ENCODE measurements around the gene CTAGE1.
A peak's percentile ranks its signal among the peaks of the same experiment; 100 is the strongest.
"Not testable (repeated sequence)": the region's sequence is repeated elsewhere in the genome, so short reads cannot be mapped to it uniquely, and the experiment has no call there.

CTAGE1 gene

DNA sequence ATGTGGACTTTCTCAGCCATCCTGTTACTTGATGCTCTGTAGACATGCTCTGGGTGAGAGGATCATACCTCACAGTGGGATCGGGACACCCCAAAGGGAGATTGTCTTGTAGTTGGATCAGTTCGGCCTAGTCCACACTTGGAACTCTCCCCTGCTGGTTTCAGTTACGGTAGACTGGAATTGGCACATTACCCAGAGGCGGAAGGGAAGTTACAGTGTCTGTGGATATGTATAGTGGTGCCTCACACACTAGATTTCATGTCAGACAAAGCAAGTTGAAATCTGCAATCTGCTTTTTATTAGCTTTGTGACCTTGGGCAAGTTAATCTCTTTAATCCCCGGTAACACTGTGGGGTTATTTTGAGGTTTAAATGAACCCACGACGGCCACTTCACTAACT lies 16.2 kb upstream of the CTAGE1 start:
- DNase-seq: no peak

DNA sequence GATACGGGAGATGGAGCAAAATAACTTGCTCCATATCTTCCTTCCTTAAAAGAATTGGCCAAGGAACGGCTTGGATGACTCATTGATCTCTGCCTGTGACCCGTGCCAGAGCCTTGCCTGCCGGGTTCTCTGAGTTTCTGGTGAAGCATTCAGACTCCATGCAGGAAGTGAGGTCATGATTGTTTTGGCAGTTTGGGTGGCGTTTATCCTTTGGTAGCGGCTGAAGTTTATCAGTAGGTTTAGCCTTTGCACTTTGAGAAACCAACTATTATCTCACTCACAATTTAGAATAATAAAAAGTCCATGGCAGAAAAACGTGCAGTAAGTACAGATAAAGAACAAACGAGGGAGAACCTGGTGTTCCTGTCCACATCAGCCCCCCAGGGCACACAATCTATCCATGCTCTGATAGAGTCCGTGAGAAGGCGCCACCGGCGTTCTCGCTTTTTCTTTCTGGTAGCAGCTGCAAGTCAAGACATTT lies 15.0 kb upstream of the CTAGE1 start:
- no peak for DNase-seq

DNA sequence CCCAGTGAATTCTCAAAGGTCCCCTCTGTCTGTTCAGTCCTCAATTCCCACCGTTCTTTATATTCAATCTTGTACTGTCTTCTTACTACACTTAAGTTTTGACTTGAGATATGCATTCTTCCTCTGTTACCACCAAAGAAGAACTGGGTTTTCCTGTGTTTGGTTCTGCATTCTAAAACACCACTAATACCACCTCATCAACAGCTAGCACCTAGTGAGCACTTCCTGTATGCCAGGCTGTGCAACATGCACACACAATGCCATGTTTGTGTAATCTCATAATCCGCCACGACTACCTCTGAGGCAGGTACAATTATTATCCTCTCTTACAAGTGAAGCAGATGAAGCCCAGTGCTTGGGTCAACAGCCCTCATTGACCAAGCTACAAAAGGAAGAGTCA lies 11.8 kb upstream of the CTAGE1 start:
- no peak for DNase-seq

DNA sequence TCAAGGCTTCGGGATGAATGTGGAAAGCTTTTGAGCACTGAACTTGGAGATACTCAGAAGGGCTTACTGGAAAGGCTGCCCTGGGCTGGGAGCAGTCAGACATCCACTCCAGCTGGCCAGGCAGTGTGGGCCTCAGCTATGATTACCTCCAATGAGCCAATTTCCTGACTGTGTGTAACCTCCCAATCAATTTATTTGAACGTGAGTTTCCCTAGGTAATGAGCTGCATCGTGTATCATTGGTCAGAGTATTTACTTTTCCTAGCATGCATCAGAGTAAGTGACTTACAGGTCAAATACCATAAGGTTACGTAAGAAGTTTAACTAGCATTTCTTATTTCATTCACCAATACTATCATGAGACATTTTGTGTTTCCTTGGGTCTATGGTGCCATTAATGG lies 11.0 kb upstream of the CTAGE1 start:
- no peak for DNase-seq

DNA sequence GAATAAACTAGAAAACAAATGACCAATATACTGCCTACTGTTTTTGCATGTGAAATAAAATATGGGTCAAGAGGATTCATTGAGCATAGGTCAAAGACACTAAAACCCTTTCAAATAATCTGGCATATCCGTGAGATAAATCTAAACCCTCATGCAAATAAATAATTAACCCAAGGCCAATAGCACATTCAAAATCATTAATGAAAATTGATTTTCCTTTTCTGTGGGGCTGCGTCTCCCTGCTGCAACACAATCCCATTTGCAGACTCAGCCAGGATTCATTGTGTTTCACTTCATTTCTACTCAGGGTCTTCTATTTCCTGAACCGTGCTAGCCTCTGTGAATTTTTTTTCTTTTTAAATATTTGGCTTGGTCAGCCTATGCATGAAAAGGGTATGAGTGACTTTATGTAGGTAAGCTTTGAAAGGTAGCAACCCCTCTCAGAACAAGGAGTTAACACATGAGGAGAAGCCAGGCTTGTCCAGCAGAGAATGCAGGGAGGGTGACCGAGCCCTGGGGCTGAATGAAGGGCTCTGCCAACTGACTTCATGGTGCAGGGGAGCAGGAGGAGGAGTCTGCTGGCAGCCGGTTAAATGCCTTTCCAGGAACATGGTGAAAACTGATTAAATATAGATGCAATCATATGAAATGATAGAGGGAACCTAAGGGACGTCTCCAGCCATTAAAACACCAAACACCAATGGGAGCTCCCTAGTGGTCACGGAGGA lies 10.3 kb upstream of the CTAGE1 start:
- no peak for DNase-seq

DNA sequence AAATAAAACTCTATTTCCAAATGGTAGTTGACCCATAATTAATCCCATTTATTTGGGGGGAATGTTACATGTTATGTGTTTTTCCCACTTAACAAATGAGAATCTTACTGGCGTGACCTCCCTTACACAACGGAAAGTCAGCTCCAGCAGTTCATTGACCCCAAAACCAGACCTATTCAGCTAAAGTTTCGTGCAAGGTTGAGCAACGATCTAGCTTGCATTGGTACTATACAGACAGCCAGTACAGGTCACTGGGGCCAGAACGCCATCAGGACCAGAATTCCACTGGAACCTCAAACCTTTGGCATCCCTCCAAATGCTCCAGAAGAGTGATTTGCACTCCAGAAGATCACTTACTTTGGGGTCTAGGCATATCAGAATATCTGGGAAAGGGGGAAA lies 6.8 kb upstream of the CTAGE1 start:
- DNase-seq: no peak

DNA sequence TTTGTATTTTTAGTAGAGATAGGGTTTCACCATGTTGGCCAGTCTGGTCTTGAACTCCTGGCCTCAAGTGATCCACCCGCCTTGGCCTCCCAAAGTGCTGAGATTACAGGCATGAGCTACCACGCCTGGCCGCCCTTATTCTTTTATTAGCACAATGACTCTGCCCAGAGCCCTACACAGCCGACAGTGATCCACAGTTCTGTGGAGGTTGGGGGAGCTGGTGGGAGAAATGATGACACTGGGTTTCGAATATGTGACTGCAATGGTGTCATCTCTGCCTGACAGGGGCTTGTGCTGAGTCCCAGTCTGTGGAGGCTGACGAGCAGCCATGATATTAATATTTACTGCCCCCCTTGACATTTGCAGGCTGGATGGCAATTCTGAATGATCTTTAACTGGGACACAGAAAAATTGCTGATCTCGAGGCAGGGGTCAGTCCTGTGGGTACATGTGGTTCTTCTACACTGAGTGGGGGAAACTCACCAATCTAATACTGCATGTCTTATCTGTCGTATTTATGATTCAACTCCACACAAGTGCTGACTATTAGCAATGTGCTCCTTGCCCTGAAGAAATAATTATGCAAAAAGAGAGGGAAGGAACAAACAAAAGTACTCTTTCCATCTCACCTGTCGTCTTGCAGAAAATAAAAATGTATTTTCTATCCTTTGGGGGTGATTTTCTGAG lies 6.3 kb upstream of the CTAGE1 start:
- DNase-seq: no peak

DNA sequence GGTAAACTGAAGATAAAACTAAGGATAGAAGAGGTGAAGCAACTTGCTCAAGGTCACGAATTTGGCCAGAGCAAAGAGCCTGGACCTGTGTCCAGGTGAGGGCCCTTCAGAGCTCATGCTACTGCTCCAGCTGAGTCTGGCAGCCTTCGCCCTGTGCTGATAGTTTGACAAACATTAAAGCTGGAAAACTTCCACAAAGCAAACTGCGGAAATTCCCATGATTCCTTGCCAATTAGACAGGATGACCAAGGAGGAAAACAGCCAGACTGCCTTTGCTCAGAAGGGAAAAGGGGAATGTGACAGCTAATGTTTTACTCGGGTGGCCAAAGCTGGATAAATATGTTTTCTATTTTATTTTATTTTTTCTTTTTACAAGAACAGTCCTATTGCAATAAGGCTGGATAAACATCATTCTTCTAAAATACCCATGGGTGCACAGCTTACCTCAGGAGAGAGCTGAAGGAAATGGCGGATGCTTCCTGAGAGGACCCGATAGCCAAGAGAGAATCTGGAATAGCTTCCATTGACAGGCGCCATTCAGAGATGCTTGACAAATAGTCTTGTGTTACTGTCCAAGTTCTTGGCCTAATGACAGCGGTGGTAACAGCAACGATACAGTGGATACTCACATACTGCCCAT lies 5.3 kb upstream of the CTAGE1 start:
- no peak for DNase-seq

DNA sequence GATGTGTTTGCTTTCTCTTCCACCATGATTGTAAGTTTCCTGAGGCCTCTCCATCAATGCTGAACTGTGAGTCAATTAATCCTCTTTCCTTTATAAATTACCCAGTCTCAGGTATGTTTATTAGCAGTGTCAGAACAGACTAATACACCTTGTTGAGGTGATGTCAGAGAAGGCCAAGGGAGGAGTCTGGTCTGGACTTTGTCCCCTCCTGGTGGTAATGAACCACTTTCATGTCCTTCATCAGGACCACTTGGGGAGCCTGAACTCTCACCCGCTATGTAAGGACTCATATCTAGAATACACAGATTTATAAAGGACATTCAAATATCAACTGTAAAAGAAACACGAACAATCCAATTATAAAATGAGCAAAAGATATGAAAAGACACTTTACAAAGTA lies 2.9 kb upstream of the CTAGE1 start:
- DNase-seq: no peak

DNA sequence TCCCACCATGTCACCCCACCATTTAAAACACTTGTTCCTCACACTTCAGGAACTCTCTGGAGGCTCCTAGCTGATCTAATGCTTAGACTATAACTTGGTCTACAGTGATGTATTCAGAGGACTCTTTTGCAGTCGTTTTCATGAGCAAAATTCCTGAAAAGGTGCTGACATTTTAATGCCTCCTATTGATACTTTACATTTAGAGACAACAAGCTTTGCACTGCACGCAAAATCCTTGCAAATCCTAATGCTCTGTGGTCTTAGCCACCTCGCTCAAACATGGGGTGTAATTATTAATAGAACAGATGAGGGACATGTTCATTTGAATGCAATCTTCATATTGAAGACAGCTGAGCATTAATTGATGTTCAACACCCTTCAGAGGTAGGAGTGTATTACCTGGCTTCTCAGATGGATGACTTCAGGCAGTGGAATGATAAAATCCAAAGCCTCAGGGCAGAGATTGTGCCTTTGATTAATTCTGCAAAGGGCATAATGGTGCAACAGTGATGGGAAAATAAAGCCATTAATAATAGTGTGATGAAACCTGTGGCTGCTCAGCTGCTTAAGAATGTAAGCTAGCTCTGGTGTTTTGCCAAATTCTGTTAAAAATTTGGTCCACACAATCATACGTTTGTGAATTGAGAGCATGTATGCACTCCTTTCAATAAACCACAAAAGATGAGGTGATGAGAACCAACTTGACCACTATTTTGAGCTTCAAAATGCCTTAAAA lies 5.4 kb downstream of the CTAGE1 start:
- DNase-seq: no peak

DNA sequence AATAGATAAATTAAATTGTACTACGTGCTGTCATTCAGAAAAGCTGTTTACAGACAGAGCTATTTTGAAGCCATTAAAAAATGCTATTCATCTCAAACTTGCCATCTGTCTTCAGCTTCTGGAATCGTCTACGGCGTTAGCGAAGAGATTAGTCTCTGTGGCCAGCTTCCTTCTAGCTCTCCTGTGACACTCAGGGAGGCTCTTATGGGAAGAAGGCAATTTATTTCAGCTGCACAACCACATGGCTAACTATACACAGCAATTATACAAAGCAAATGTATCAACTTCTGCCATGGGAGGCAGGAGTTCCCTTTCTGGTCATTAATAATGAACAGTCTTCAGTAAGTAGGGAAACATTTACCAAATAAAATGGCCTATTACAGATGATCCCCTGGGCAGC lies 6.3 kb downstream of the CTAGE1 start:
- DNase-seq: no peak

DNA sequence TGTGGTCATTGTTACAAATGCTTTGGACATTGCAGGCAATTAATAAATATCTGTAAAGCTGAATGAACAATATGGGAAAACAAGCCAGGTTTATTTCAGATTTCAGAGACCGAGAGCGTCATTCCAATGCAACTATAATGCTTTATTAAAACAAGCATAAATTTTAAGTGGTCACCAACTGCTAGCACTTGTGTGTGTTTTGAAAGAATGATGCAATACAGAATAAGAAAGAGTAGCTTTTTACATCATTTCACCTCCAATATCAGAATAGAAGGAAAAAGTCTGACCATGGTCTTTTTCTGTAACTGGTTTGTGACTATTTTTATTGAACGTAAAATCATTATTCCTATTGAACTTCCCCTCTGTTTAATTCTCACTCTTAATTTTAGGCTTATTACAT lies 7.6 kb downstream of the CTAGE1 start:
- no peak for DNase-seq

DNA sequence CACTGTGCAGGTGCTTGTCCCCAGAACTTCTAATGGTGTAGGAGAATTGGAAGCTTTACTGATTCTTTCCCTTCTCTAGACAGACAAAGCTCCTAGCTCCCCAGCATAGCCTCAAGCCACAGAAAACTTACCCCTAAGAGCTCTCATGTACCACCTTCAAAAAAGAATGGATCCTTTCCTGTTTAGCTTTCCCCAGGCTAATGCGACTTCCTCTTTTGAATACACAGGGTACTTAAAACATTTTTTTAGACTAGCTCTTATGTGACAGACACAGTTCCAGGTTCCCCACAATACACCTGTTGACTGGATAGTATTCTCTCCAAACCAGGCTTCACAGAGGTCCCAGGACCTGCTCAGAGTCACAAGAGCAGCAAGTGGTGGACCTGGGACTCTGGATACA lies 8.3 kb downstream of the CTAGE1 start:
- no peak for DNase-seq

DNA sequence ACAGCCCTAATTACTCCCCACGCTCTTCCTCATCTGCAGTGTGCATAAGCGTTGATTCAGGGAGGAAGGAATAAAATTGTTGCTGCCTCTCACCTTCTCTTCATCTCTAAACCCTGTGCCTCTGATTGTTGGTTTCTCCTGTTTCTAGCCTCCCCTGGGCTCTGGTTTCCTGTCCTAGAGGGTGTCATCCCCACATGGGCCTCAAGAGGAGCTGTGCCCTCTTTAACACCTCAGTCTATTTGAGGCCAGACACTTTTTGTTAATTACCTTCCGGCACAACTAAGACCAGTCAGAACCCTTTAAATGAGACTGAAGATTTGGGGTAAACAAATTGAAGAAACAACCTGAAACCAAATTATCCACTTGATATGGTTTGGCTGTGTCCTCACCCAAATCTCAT lies 9.7 kb downstream of the CTAGE1 start:
- no peak for DNase-seq

DNA sequence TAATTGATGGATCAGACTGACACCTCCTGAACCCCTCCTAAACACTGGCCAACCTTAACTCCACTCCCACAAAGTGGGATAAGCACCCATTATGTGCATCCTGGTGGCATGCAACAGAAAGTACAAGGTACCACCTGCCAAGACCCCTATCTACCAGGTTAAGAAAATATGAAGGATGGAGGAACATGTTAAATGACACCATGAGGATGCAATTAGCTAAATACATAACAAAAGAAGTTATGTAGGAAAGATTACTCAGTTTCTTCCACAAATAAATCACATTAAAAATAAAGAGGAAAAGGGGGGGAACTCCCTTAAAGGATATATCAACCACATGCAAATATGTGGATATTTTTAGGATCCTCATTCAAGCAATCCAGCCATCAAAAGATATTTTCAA lies 12.6 kb downstream of the CTAGE1 start:
- DNase-seq: no peak

DNA sequence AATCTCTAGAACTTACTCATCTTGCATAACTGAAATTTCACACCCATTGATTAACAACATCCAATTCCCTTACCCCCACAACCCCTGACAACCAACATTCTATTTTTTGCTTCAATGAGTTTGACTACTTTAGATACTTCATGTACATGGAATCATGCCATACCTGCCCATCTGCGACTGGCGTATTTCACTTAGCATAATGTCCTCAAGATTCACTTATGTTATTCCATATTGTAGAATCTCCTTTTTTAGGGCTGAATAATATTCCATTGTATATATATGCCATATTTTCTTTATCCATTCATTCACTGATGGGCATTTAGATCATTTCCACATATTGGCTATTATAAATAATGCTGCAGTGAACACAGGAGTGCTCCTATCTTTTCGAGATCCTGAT lies 13.8 kb downstream of the CTAGE1 start:
- no peak for DNase-seq

DNA sequence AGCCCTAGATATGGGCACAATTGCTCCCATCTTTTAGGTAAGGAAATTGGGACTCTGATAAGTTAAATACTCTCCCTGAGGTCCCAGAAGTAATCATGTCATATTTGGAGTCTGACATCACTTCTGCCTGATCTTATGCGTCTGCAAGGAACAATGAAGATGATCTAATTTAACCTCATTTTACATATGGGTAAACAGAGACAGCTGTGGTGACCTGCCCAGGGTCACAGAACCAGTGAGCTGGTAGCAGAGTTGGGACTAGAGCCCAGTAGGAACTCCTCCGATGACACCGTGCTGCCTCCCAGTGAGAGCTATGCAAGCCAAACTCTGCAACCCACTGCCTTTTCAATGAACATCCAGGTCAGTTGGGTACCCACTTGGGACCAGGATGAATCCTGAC lies 17.8 kb downstream of the CTAGE1 start:
- DNase-seq: no peak

DNA sequence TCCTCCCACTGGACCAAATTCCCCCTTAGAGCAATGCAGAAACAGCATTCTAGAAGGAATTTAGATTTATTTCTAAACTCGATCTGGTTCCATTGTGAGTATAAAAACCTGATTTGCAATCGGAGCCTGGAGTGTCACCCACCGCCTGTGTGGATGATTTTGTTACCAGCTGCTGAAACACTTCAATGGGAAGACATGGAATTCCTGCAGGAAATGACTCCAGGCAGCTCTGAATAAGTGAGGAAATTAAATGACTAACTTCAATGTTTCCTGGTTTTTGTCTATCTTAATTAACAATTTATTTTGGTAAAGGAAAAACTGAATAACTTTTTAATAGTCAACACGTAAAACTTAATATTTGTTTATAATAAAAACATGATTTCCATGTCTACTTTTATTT lies 19.3 kb downstream of the CTAGE1 start:
- DNase-seq: no peak

DNA sequence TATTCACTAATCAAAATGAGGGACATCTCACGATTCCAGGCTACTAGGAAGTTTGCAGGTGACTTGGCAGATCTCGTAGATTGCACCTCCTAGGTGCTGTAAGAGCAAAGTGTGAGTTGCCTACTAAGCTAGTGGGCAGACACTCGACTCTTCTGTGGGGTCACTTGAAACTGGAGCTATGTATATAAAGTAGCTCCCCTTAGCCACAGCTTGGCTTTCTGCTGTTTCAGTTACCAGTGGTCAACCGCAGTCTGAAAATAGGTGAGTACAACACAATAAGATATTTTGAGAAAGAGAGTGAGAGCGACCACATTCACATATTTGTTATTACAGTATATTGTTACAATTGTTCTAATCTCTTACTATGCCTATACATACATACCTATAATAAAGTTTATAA lies 23.3 kb downstream of the CTAGE1 start:
- no peak for DNase-seq

DNA sequence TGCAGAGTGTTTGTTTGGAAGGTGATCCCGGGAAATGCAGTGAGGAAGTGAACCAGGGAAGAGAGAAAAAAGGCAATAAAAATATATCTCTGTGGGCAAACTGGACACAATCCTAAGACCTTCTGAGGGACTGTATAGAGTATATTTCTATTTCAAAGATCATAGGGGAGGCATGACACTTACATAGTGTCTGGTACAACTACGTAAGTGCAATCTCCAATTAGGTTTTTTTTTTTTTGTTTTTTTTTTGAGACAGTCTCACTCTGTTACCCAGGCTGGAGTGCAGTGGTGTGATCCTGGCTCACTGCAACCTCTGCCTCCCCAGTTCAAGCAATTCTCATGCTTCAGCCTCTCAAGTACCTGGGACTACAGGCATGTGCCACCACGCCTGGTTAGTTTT lies 24.6 kb downstream of the CTAGE1 start:
- DNase-seq: not testable (repeated sequence)

DNA sequence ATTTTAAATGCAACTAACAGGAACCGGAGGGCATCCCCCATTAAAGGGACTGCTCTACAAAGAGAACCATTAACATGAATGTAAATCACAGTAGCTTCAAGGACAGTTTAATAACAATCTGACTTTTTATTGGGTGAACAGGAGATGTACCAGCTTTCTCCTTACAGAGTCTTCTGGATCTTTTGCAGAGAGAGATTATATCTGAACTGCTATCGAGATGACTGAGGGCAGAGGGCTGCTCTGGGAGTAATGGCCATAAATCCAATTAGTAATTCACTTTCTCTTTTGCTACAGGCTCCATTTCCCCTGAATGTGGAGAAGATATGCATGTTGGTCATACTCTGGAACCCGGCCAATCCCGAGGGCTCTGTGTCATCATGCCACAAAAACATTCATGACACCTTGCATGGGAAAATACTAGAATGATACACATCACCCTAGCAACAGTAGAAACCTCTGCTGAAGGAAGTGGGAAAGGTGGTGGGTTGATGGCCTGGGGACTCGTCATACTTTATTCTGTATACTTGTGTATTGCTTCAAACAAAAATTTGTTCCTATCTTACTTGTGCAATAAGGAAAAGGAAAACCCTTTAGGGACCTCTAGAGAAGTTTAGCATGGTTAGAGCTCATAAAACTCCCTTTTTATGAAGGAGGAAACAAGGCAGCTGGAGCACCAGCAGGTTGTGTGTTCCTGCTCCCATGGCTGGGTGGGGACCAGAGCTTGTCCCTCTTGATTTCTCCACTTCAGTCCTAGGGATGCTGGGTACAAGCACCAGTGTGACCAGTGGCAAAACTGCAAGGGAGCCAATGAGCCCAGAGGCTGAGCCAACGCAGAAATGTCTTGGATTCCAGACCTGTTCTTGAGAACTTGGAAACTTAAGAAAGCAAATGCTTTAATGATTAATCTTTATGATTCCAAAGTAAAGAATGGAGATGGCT lies 26.0 kb downstream of the CTAGE1 start:
- DNase-seq: peak in 1 of 2 experiments; percentile 2

DNA sequence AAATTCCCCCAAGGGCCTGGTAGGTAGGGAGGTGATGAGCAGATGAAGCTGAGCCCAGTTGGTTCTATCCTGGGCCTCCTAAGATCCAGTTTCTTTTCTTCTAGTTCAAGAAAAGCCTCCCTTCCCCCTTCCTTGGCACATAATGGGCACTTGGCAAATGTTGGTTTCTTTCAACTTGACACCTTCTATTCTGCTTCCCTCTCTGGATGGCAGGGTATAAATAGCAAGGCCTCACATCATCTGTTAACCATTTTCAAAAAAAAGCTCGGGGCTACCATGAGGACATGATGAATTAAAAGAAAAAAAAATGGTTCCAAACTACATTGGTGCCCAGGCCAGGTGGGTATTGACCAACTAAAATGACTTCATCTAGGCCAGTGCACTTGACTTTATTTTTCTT lies 29.9 kb downstream of the CTAGE1 start:
- no peak for DNase-seq

All from activated CD4-positive, alpha-beta T cell treated with anti-CD3 and anti-CD28 coated beads, Interleukin-2, amount 50 U/mL, for 4 hours (primary cell).